Keratinocyte (primary cell): ENCODE data around the gene BTN3A1. TPM values are rescaled to one million over a fixed set of nuclear protein-coding genes. Genes with fewer than 3 reads are reported as not detected.

ENCODE experiments used
- DNase-seq: peaks from one replicate; pipeline ENCODE4 v3.0.0-alpha.2; 2011; ENCODE audit warnings: low read depth, missing footprints, low spot score
- FAIRE-seq: peaks from 2 replicates; lab custom pipeline; 2011; peaks lifted over from hg19 to GRCh38; lab: Jason Lieb, UNC
- H2AFZ ChIP-seq: 2 replicates; pipeline ENCODE4 v1.6.0; 2012; ENCODE audit warnings: low read length, control low read depth, inconsistent platforms; ENCODE audit not compliant: control insufficient read depth
- H3K27ac ChIP-seq: 2 replicates; pipeline ENCODE4 v1.5.1; 2011; ENCODE audit warnings: low read length; ENCODE audit not compliant: control insufficient read depth, insufficient read depth
- H3K27me3 ChIP-seq: 3 replicates; pipeline ENCODE4 v1.6.0; 2011; ENCODE audit warnings: low read length; ENCODE audit not compliant: control insufficient read depth, insufficient read depth; ENCODE audit errors: extremely low read depth
- H3K36me3 ChIP-seq, 2 experiments: 2 replicates in 1 of 2; 3 replicates in 1 of 2; pipeline ENCODE4 v1.5.1; 2011; ENCODE audit warnings: low read length in 2 of 2, mild to moderate bottlenecking in 1 of 2; ENCODE audit not compliant: control insufficient read depth in 2 of 2, insufficient read depth in 2 of 2; ENCODE audit errors: extremely low read depth in 1 of 2
- H3K4me1 ChIP-seq: 3 replicates; pipeline ENCODE4 v1.5.1; 2011; ENCODE audit warnings: low read length; ENCODE audit not compliant: control insufficient read depth, insufficient read depth; ENCODE audit errors: extremely low read depth
- H3K4me2 ChIP-seq: 3 replicates; pipeline ENCODE4 v1.6.0; 2011; ENCODE audit warnings: low read depth, low read length; ENCODE audit not compliant: control insufficient read depth, insufficient read depth; ENCODE audit errors: extremely low read depth
- H3K4me3 ChIP-seq, 3 experiments: fragments of 200-600 bp in 1 of 3; sonication (generic) in 1 of 3; 2 replicates in 2 of 3; 3 replicates in 1 of 3; pipeline ENCODE4 v1.5.1; 2011 to 2016; ENCODE audit warnings: low read length in 3 of 3, mild to moderate bottlenecking in 3 of 3, control low read depth in 2 of 3, inconsistent platforms in 1 of 3, low read depth in 1 of 3, mixed read lengths in 1 of 3, mixed run types in 1 of 3, moderate library complexity in 1 of 3; ENCODE audit not compliant: control insufficient read depth in 2 of 3, insufficient read depth in 2 of 3; ENCODE audit errors: extremely low read depth in 1 of 3
- H3K79me2 ChIP-seq: 2 replicates; pipeline ENCODE4 v1.6.0; 2012; ENCODE audit warnings: low read length; ENCODE audit not compliant: control insufficient read depth, insufficient read depth
- H3K9ac ChIP-seq: 3 replicates; pipeline ENCODE4 v1.6.0; 2011; ENCODE audit warnings: low read length; ENCODE audit not compliant: control insufficient read depth, insufficient read depth; ENCODE audit errors: extremely low read depth
- H3K9me1 ChIP-seq: 3 replicates; pipeline ENCODE4 v1.6.0; 2011; ENCODE audit warnings: low read length; ENCODE audit not compliant: control insufficient read depth, insufficient read depth; ENCODE audit errors: extremely low read depth
- H3K9me3 ChIP-seq: 2 replicates; pipeline ENCODE4 v1.5.1; 2012; ENCODE audit warnings: low read depth, low read length; ENCODE audit not compliant: control insufficient read depth
- H4K20me1 ChIP-seq: 3 replicates; pipeline ENCODE4 v1.6.0; 2011; ENCODE audit warnings: low read length; ENCODE audit not compliant: control insufficient read depth, insufficient read depth; ENCODE audit errors: extremely low read depth
- CTCF ChIP-seq, 3 experiments: IDR thresholded peaks in 1 of 3; conservative IDR thresholded peaks in 1 of 3; optimal IDR thresholded peaks in 1 of 3; 2 replicates in 2 of 3; 3 replicates in 1 of 3; pipeline versions ENCODE3 to v1.5.1; 2011; ENCODE audit warnings: low read length in 3 of 3, mild to moderate bottlenecking in 3 of 3, moderate library complexity in 2 of 3, control low read depth in 1 of 3, inconsistent platforms in 1 of 3; ENCODE audit not compliant: insufficient read depth in 2 of 3; ENCODE audit errors: extremely low read depth in 1 of 3
- EZH2 ChIP-seq: IDR thresholded peaks from one replicate; pipeline ENCODE4 v1.6.1; 2012; ENCODE audit warnings: inconsistent platforms, mild to moderate bottlenecking, low read length, moderate library complexity
- dilution Hi-C: fragments of 300-500 bp; cut with MboI; formaldehyde crosslinking; loops from one replicate; pipeline ENCODE4 v1.7.0; 2020; ENCODE audit warnings: low sequenced_read_pairs; ENCODE audit not compliant: extremely low pct_ligation_motif_present
- polyA minus RNA-seq, 3 experiments: library from RNA; depleted of rRNA, polyadenylated mRNA; stranded (reverse); fragments of >200 nt; gene quantifications; 1 replicate in 1 of 3; 2 replicates in 1 of 3; 3 replicates in 1 of 3; pipeline ENCODE4 v1.2.3, GENCODE V29; 2011
- polyA plus RNA-seq, 5 experiments: library from polyadenylated mRNA; depleted of rRNA in 3 of 5; stranded (reverse) in 3 of 5; stranded (forward) in 1 of 5; unstranded in 1 of 5; fragments of >200 nt; gene quantifications; 1 replicate in 1 of 5; 2 replicates in 3 of 5; 3 replicates in 1 of 5; pipeline versions ENCODE4 v1.2.1 to v1.2.3, GENCODE V29; 2011 to 2012; ENCODE audit warnings: missing spikeins in 2 of 5, low read depth in 1 of 5, low replicate concordance in 1 of 5

Gene BTN3A1
- 6.1 to 8.6 TPM (median 6.9 TPM) in 3 replicates for polyA plus RNA-seq
- polyA plus RNA-seq (2011; ENCODE audit: low read depth) = 1.4 TPM
- polyA plus RNA-seq (2011; cell fraction: cytosol; rRNA removed) = 3.1 and 4.1 TPM in 2 replicates
- 16.3 and 18.0 TPM in 2 replicates for polyA plus RNA-seq (2011; cell fraction: nucleus; rRNA removed)
- 1.8 and 3.2 TPM in 2 replicates for polyA plus RNA-seq (2012; ENCODE audit: low replicate concordance)
- 7.7 to 11.6 TPM (median 10.9 TPM) in 3 replicates for polyA minus RNA-seq
- polyA minus RNA-seq (2011; cell fraction: cytosol; rRNA and poly(A)+ RNA removed) = 3.5 TPM
- polyA minus RNA-seq (2011; cell fraction: nucleus; rRNA and poly(A)+ RNA removed) = 4.5 and 11.0 TPM in 2 replicates

DNA sequence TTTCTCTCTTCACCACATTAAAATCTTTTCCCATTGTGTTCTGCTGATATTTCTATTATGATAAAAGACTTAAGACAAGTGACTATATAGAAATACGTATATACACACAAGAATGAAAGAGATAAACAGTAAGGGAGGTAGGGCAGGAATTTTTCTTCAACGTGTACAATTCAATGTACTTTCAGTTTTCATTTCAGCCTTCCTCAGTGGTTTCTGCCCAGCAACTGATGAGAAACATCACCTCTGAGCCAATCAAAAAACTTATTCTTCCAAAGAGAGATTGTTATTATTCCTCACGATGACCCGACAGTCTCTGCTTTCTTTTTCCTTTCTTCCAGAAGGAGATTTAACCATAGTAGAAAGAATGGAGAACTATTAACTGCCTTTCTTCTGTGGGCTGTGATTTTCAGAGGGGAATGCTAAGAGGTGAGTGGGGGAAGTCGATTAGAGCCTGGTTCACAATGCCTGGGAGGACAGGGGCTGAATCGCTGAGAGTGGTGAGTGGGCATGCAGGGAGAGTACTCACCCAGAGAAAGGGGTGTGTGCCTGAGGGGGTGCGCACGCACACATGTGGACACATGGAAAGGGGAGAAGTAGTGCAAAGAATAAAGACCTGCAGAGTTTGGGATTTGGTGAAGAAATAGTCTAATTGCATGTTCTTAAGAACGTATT is at the start of gene BTN3A1:
TSS of gene BTN3A1 (plus strand) at position 289 of the 672 bp plus-strand sequence. CDS start 3,289 bp downstream, outside the sequence.
- H2AFZ ChIP-seq = peak within 1 kb of the TSS; percentile 97
- H4K20me1 ChIP-seq = no peaks in the 10 kb centered on the region
- H3K79me2 ChIP-seq = no peaks in the 10 kb centered on the region
- peak within 1 kb of the TSS; percentile 83 for H3K27ac ChIP-seq
- H3K4me3 ChIP-seq = peak within 1 kb of the TSS; percentile 48 to 91 (median 89)
- no peaks in the 10 kb centered on the region for H3K9me3 ChIP-seq
- peak within 1 kb of the TSS; percentile 66 for H3K4me2 ChIP-seq
- dilution Hi-C loops = no loop called here
- H3K27me3 ChIP-seq = no peaks in the 10 kb centered on the region
- TF ChIP-seq EZH2 (no peak), CTCF (optimal IDR thresholded peaks at IDR 0.05 in 1 of 3, IDR thresholded peaks at IDR 0.05 in 1 of 3, conservative IDR thresholded peaks at IDR 0.05 in 1 of 3; ENCODE audit: extremely low read depth in 1 of 3, insufficient read depth in 2 of 3, low read length in 3 of 3) (no peak)
- no peaks in the 10 kb centered on the region for H3K36me3 ChIP-seq
- peak; percentile 39 for FAIRE-seq
- no peak for DNase-seq
- H3K9me1 ChIP-seq = no peaks in the 10 kb centered on the region
- H3K9ac ChIP-seq = peak within 1 kb of the TSS; percentile 88
- H3K4me1 ChIP-seq = no peaks in the 10 kb centered on the region

DNA sequence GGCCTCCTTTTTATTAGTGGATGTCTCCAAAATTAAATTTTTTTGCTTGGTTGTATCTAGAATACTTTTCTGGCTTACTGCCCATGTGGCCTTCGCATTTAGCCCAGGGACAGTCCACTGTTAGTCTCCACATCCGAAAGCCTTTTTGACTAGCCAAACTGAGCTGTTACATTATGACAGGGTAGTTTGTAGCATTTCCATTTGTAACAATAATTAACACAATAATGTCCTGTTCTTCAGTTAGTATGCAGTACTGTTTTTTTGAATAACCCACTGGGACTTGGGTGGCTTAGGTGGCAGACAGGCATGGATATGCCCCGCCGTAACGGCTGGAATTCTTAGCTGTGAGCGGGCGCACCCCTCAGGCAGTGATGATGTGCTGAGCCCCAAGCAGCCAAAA is 49.8 kb upstream of the BTN3A1 start:
- H3K4me3 ChIP-seq = no peak overlapping the region
- no peaks in the 10 kb centered on the region for H3K9me3 ChIP-seq
- H3K4me1 ChIP-seq = peaks cover 21% of the 10 kb centered on the region
- no peak overlapping the region for H2AFZ ChIP-seq
- FAIRE-seq (no peak), DNase-seq (no peak)
- dilution Hi-C loops = no loop called here
- H3K36me3 ChIP-seq = no peaks in the 10 kb centered on the region
- no peaks in the 10 kb centered on the region for H3K27me3 ChIP-seq
- H3K9ac ChIP-seq = no peak overlapping the region
- peak overlapping the region; percentile 45 for H3K27ac ChIP-seq
- no peaks in the 10 kb centered on the region for H3K79me2 ChIP-seq
- no peaks in the 10 kb centered on the region for H4K20me1 ChIP-seq
- no peak overlapping the region for H3K4me2 ChIP-seq
- TF ChIP-seq EZH2 = no peak
- TF ChIP-seq CTCF (optimal IDR thresholded peaks at IDR 0.05 in 1 of 3, IDR thresholded peaks at IDR 0.05 in 1 of 3, conservative IDR thresholded peaks at IDR 0.05 in 1 of 3; ENCODE audit: extremely low read depth in 1 of 3, insufficient read depth in 2 of 3, low read length in 3 of 3) = no peak
- H3K9me1 ChIP-seq = no peaks in the 10 kb centered on the region
